HEK293 (cell line): ENCODE results near the gene TUBD1.

Experiments used
- KLF10 ChIP-seq: fragments of 450-650 bp; IDR thresholded peaks from 2 replicates; pipeline ENCODE4 v1.5.1; 2018; ENCODE audit warnings: missing biosample characterization, mild to moderate bottlenecking, missing genetic modification characterization
- ZNF433 ChIP-seq: fragments of 450-650 bp; formaldehyde crosslinking; IDR thresholded peaks from 2 replicates; pipeline ENCODE4 v1.5.1; 2016; ENCODE audit warnings: missing biosample characterization, missing genetic modification characterization, low read depth
- TF ChIP-seq, protein P1 (sequence below): fragments of 450-650 bp; formaldehyde crosslinking; IDR thresholded peaks from 2 replicates; pipeline ENCODE4 v1.5.1; 2016; ENCODE audit warnings: missing biosample characterization, missing genetic modification characterization
- TF ChIP-seq, protein P2 (sequence below): sonication (generic); formaldehyde crosslinking; IDR thresholded peaks from 2 replicates; pipeline ENCODE4 v1.8.1; 2022; ENCODE audit warnings: mild to moderate bottlenecking, moderate library complexity, missing genetic modification reagents

- TF ChIP-seq, protein P1, sequence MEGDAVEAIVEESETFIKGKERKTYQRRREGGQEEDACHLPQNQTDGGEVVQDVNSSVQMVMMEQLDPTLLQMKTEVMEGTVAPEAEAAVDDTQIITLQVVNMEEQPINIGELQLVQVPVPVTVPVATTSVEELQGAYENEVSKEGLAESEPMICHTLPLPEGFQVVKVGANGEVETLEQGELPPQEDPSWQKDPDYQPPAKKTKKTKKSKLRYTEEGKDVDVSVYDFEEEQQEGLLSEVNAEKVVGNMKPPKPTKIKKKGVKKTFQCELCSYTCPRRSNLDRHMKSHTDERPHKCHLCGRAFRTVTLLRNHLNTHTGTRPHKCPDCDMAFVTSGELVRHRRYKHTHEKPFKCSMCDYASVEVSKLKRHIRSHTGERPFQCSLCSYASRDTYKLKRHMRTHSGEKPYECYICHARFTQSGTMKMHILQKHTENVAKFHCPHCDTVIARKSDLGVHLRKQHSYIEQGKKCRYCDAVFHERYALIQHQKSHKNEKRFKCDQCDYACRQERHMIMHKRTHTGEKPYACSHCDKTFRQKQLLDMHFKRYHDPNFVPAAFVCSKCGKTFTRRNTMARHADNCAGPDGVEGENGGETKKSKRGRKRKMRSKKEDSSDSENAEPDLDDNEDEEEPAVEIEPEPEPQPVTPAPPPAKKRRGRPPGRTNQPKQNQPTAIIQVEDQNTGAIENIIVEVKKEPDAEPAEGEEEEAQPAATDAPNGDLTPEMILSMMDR (tag by site-specific recombination) = no peak
- TF ChIP-seq ZNF433 (tag by site-specific recombination) (no peak), KLF10 (tag by site-specific recombination) (no peak)
- TF ChIP-seq, protein P2, sequence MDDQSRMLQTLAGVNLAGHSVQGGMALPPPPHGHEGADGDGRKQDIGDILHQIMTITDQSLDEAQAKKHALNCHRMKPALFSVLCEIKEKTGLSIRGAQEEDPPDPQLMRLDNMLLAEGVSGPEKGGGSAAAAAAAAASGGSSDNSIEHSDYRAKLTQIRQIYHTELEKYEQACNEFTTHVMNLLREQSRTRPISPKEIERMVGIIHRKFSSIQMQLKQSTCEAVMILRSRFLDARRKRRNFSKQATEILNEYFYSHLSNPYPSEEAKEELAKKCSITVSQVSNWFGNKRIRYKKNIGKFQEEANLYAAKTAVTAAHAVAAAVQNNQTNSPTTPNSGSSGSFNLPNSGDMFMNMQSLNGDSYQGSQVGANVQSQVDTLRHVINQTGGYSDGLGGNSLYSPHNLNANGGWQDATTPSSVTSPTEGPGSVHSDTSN (CRISPR knock-in tag) = no peak
Measured at GRCh38 chr17:59811209-59811608, 81.5 kb downstream of the TUBD1 start.
